ENCODE data around the gene CDT1. TPM values are rescaled to one million over a fixed set of nuclear protein-coding genes. Genes with fewer than 3 reads are reported as not detected.
A peak's percentile ranks its signal among the peaks of the same experiment; 100 is the strongest.

Gene CDT1
- total RNA-seq, 1 experiment from 2014 or later = 39.9 TPM

DNA sequence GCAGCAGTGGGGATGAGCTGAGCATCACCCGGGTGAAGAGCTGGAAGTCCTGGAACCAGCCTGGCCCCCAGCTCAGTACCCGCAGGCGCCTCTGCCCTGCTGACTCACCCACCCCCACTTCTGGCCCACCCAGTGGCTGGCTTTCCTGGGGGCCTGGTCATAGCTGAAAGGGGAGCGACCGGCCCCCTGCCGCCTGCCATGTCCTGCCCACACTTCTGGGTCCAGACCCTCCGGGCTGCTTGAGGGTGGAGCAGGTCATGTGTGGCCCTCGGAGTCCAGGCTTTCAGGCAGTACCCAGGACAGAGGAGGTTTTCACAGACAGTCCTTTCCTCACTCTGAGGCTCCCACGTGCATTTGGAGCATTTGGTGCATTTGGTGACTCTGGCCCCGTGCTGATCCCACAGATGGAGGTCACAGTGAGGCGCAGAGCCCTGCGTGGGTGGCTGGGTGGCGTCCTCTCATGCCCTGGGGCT, 11.5 kb upstream of the CDT1 start:
- no peaks in the 10 kb centered on the region for H3K27me3 ChIP-seq (ENCODE audit: control insufficient read depth, insufficient read depth, low read length)
- ChIA-PET CTCF (no interaction called here), POLR2A (no interaction called here)
- no peaks in the 10 kb centered on the region for H3K9me3 ChIP-seq (ENCODE audit: control insufficient read depth, insufficient read depth, low read depth, low read length)
- no peak for TF ChIP-seq SIN3A (IDR thresholded peaks at IDR 0.05; ENCODE audit: borderline replicate concordance, insufficient read depth, low read depth, low read length)
- TF ChIP-seq, protein P1, sequence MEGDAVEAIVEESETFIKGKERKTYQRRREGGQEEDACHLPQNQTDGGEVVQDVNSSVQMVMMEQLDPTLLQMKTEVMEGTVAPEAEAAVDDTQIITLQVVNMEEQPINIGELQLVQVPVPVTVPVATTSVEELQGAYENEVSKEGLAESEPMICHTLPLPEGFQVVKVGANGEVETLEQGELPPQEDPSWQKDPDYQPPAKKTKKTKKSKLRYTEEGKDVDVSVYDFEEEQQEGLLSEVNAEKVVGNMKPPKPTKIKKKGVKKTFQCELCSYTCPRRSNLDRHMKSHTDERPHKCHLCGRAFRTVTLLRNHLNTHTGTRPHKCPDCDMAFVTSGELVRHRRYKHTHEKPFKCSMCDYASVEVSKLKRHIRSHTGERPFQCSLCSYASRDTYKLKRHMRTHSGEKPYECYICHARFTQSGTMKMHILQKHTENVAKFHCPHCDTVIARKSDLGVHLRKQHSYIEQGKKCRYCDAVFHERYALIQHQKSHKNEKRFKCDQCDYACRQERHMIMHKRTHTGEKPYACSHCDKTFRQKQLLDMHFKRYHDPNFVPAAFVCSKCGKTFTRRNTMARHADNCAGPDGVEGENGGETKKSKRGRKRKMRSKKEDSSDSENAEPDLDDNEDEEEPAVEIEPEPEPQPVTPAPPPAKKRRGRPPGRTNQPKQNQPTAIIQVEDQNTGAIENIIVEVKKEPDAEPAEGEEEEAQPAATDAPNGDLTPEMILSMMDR (IDR thresholded peaks at IDR 0.05) = no peak
- TF ChIP-seq, protein P2, sequence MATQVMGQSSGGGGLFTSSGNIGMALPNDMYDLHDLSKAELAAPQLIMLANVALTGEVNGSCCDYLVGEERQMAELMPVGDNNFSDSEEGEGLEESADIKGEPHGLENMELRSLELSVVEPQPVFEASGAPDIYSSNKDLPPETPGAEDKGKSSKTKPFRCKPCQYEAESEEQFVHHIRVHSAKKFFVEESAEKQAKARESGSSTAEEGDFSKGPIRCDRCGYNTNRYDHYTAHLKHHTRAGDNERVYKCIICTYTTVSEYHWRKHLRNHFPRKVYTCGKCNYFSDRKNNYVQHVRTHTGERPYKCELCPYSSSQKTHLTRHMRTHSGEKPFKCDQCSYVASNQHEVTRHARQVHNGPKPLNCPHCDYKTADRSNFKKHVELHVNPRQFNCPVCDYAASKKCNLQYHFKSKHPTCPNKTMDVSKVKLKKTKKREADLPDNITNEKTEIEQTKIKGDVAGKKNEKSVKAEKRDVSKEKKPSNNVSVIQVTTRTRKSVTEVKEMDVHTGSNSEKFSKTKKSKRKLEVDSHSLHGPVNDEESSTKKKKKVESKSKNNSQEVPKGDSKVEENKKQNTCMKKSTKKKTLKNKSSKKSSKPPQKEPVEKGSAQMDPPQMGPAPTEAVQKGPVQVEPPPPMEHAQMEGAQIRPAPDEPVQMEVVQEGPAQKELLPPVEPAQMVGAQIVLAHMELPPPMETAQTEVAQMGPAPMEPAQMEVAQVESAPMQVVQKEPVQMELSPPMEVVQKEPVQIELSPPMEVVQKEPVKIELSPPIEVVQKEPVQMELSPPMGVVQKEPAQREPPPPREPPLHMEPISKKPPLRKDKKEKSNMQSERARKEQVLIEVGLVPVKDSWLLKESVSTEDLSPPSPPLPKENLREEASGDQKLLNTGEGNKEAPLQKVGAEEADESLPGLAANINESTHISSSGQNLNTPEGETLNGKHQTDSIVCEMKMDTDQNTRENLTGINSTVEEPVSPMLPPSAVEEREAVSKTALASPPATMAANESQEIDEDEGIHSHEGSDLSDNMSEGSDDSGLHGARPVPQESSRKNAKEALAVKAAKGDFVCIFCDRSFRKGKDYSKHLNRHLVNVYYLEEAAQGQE (IDR thresholded peaks at IDR 0.05; ENCODE audit: insufficient read depth in 1 of 2, low read depth in 2 of 2, low read length in 1 of 2) = no peak
- no peak for TF ChIP-seq TCF7L2 (IDR thresholded peaks at IDR 0.05; ENCODE audit: low read depth, low read length)
- TF ChIP-seq POLR2AphosphoS5 (IDR thresholded peaks at IDR 0.05; ENCODE audit: low read depth, low read length) = no peak
- H3K27ac ChIP-seq (ENCODE audit: low read length) = no peak overlapping the region
- peaks cover 3% of the 10 kb centered on the region; the same call in 1 of the 2 replicates for H3K4me1 ChIP-seq (ENCODE audit: control insufficient read depth, insufficient read depth, low read length)
- in situ Hi-C loops (cut with HindIII; ENCODE audit: low pct_unique_long_range_greater_than_20kb, low sequenced_read_pairs) (no loop called here), intact Hi-C loops (cut with micrococcal nuclease; ENCODE audit: unreplicated experiment) (no loop called here)
- no peak for DNase-seq (ENCODE audit: low read depth, low spot score)
- H3K36me3 ChIP-seq (ENCODE audit: control insufficient read depth, insufficient read depth, low read length) = no peaks in the 10 kb centered on the region
- no TSS peak for BruUV-seq (replicated peaks)
- peak; percentile 22; the same call in 1 of the 2 replicates for ATAC-seq
- H3K4me3 ChIP-seq (ENCODE audit: low read depth in 2 of 2, low read length in 2 of 2) = no peak overlapping the region

DNA sequence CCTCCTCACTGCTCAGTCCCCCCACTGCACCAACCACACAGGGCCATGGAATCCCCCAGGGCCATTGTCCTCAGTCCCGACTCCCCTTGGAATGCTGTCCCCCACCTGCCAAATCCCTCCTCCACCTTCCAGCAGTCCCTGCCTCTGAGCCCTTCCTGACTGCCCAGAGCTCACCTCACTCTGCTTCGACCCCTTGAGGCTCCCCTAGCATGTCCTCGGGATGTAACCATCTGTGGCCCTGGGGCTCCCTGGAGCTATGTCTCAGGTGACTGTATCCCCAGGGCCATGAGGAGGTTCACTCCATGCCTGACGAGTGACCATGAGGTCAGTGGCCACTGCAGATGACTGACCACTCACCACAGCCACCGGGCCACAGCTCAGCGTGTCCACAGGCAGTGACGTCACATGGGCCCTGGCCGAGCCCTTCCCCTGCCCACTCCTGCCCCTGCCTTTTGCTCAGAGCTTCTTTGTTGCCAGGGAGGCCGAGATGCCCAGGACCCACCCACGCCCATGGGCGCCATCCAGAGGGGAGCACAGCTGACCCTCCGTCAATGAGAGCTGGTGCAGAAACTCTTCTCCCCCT, 10.8 kb upstream of the CDT1 start:
- no peak overlapping the region for H3K27ac ChIP-seq (ENCODE audit: low read length)
- H3K4me3 ChIP-seq (ENCODE audit: low read depth in 2 of 2, low read length in 2 of 2) = no peak overlapping the region
- H3K9me3 ChIP-seq (ENCODE audit: control insufficient read depth, insufficient read depth, low read depth, low read length) = no peaks in the 10 kb centered on the region
- no TSS peak for BruUV-seq (replicated peaks)
- in situ Hi-C loops (cut with HindIII; ENCODE audit: low pct_unique_long_range_greater_than_20kb, low sequenced_read_pairs) = no loop called here
- CTCF ChIA-PET = no interaction called here
- ATAC-seq = no peak; the same call in 1 of the 2 replicates
- TF ChIP-seq, protein P1 (IDR thresholded peaks at IDR 0.05) = no peak
- TF ChIP-seq, protein P2 (IDR thresholded peaks at IDR 0.05; ENCODE audit: insufficient read depth in 1 of 2, low read depth in 2 of 2, low read length in 1 of 2) = no peak
- TF ChIP-seq POLR2AphosphoS5 (IDR thresholded peaks at IDR 0.05; ENCODE audit: low read depth, low read length) = no peak
- no peak for TF ChIP-seq SIN3A (IDR thresholded peaks at IDR 0.05; ENCODE audit: borderline replicate concordance, insufficient read depth, low read depth, low read length)
- no peak for TF ChIP-seq TCF7L2 (IDR thresholded peaks at IDR 0.05; ENCODE audit: low read depth, low read length)
- H3K4me1 ChIP-seq (ENCODE audit: control insufficient read depth, insufficient read depth, low read length) = peaks cover 3% of the 10 kb centered on the region; the same call in 1 of the 2 replicates
- no peaks in the 10 kb centered on the region for H3K36me3 ChIP-seq (ENCODE audit: control insufficient read depth, insufficient read depth, low read length)
- no peak for DNase-seq (ENCODE audit: low read depth, low spot score)
- no peaks in the 10 kb centered on the region for H3K27me3 ChIP-seq (ENCODE audit: control insufficient read depth, insufficient read depth, low read length)
- POLR2A ChIA-PET = no interaction called here
- intact Hi-C loops (cut with micrococcal nuclease; ENCODE audit: unreplicated experiment) = no loop called here
